Urinary bladder (tissue), 4 donors: ENCODE data around the gene ARID3C. TPM values are rescaled to one million over a fixed set of nuclear protein-coding genes. Genes with fewer than 3 reads are reported as not detected.

Experiments
- DNase-seq: peaks from one replicate; pipeline ENCODE4 v3.0.0-alpha.2; 2015; ENCODE audit errors: extremely low spot score
- H3K27ac ChIP-seq: one replicate; pipeline ENCODE4 v1.5.1; 2013; ENCODE audit warnings: low read depth, mild to moderate bottlenecking, moderate library complexity
- H3K36me3 ChIP-seq: one replicate; pipeline ENCODE4 v1.6.1; 2013; ENCODE audit warnings: mild to moderate bottlenecking, moderate library complexity; ENCODE audit not compliant: insufficient read depth
- H3K4me1 ChIP-seq: one replicate; pipeline ENCODE4 v1.6.1; 2013; ENCODE audit warnings: mild to moderate bottlenecking, moderate library complexity; ENCODE audit not compliant: insufficient read depth
- H3K4me3 ChIP-seq: one replicate; pipeline ENCODE4 v1.5.1; 2013; ENCODE audit warnings: low read depth, low read length
- WGBS: extraction: QIAGEN DNeasy Blood & Tissue Kit; methylation state at CpG from one replicate; pipeline ENCODE4 v1.1.7; 2013; 5-methylcytosine and 5-hydroxymethylcytosine counted together
- polyA plus RNA-seq: library from polyadenylated mRNA; stranded (reverse); fragments of 200-250 nt; gene quantifications from one replicate; pipeline ENCODE4 v1.2.3, GENCODE V29; 2013
- total RNA-seq: library from RNA; depleted of rRNA; stranded (reverse); fragments of >200 nt; gene quantifications from one replicate; pipeline ENCODE4 v1.2.3, GENCODE V29; 2014
- donor health status: healthy with polysubstance abuse.
- donor health status: healthy.

The ARID3C gene
- total and polyA plus RNA-seq, 2 donors = not detected

- 2% methylated on average over 102 of the region's 104 CpGs for WGBS
- no peaks in the 10 kb centered on the region for H3K4me1 ChIP-seq
- no peak for DNase-seq
- peak within 1 kb of the TSS; percentile 57 for H3K4me3 ChIP-seq
- no peaks in the 10 kb centered on the region for H3K36me3 ChIP-seq
- no peak within 1 kb of the TSS for H3K27ac ChIP-seq
Measured at GRCh38 chr9:34589636-34590380, 39.1 kb downstream of the ARID3C start, which contains the start of gene CNTFR. TSS of gene CNTFR (minus strand) at chr9:34589724. CDS start at chr9:34568981, 20,743 bp downstream.

- Histone ChIP-seq H3K4me3 (peak overlapping the region; percentile 57), H3K27ac (no peak overlapping the region), H3K36me3 (no peaks in the 10 kb centered on the region), H3K4me1 (no peaks in the 10 kb centered on the region)
- no peak for DNase-seq
- 2% methylated on average over 86 of the region's 86 CpGs for WGBS
Measured at GRCh38 chr9:34588671-34589635, 39.9 kb downstream of the ARID3C start.

GRCh38 chr9:34587271-34587670 lies 41.6 kb downstream of the ARID3C start:
- Histone ChIP-seq H3K27ac (no peak overlapping the region), H3K36me3 (no peaks in the 10 kb centered on the region), H3K4me3 (no peak overlapping the region), H3K4me1 (no peaks in the 10 kb centered on the region)
- no peak for DNase-seq
- 69% methylated on average over 2 of the region's 2 CpGs for WGBS

- Histone ChIP-seq H3K27ac (no peak overlapping the region), H3K4me3 (no peak overlapping the region), H3K4me1 (no peaks in the 10 kb centered on the region), H3K36me3 (no peaks in the 10 kb centered on the region)
- DNase-seq = no peak
- WGBS = 55% methylated on average over 11 of the region's 11 CpGs
Measured at GRCh38 chr9:34585946-34586669, 42.8 kb downstream of the ARID3C start.

GRCh38 chr9:34584970-34585369 lies 43.9 kb downstream of the ARID3C start:
- H3K4me3 ChIP-seq = no peak overlapping the region
- WGBS = 88% methylated on average over 5 of the region's 5 CpGs
- H3K36me3 ChIP-seq = no peaks in the 10 kb centered on the region
- DNase-seq = no peak
- H3K4me1 ChIP-seq = no peaks in the 10 kb centered on the region
- H3K27ac ChIP-seq = no peak overlapping the region

- Histone ChIP-seq H3K4me1 (no peaks in the 10 kb centered on the region), H3K4me3 (no peak overlapping the region), H3K27ac (no peak overlapping the region), H3K36me3 (no peaks in the 10 kb centered on the region)
- WGBS = 93% methylated on average over 5 of the region's 5 CpGs
- no peak for DNase-seq
Measured at GRCh38 chr9:34582787-34583186, 46.1 kb downstream of the ARID3C start.

- Histone ChIP-seq H3K4me1 (no peaks in the 10 kb centered on the region), H3K27ac (no peak overlapping the region), H3K4me3 (no peak overlapping the region), H3K36me3 (no peaks in the 10 kb centered on the region)
- no peak for DNase-seq
- 83% methylated on average over 3 of the region's 3 CpGs for WGBS
Measured at GRCh38 chr9:34581318-34581717, 47.5 kb downstream of the ARID3C start.

- 75% methylated on average over 8 of the region's 8 CpGs for WGBS
- no peaks in the 10 kb centered on the region for H3K36me3 ChIP-seq
- no peak overlapping the region for H3K4me3 ChIP-seq
- H3K27ac ChIP-seq = no peak overlapping the region
- no peak for DNase-seq
- no peaks in the 10 kb centered on the region for H3K4me1 ChIP-seq
Measured at GRCh38 chr9:34580358-34580757, 48.5 kb downstream of the ARID3C start.

- no peaks in the 10 kb centered on the region for H3K36me3 ChIP-seq
Measured at GRCh38 chr9:34579808-34580163, 49.1 kb downstream of the ARID3C start.

GRCh38 chr9:34579104-34579807 lies 49.6 kb downstream of the ARID3C start:
- H3K4me1 ChIP-seq = no peaks in the 10 kb centered on the region
- 16% methylated on average over 17 of the region's 17 CpGs for WGBS
- DNase-seq = no peak
- H3K36me3 ChIP-seq = no peaks in the 10 kb centered on the region
- no peak overlapping the region for H3K4me3 ChIP-seq
- no peak overlapping the region for H3K27ac ChIP-seq

More at GRCh38 chr9:34579808-34580163, 49.1 kb downstream of the ARID3C start:
- no peak for DNase-seq
- no peak overlapping the region for H3K4me3 ChIP-seq
- H3K4me1 ChIP-seq = no peaks in the 10 kb centered on the region
- no peak overlapping the region for H3K27ac ChIP-seq
- WGBS = 91% methylated on average over 5 of the region's 5 CpGs

- Histone ChIP-seq H3K27ac (no peak overlapping the region), H3K4me3 (peak overlapping the region; percentile 25), H3K36me3 (no peaks in the 10 kb centered on the region), H3K4me1 (no peaks in the 10 kb centered on the region)
- WGBS = 24% methylated on average over 28 of the region's 28 CpGs
- DNase-seq = no peak
Measured at GRCh38 chr9:34578241-34579103, 50.4 kb downstream of the ARID3C start.
